Measurements from ENCODE around the gene CCR4.
A peak's percentile ranks its signal among the peaks of the same experiment; 100 is the strongest.
"Not testable (repeated sequence)": the region's sequence is repeated elsewhere in the genome, so short reads cannot be mapped to it uniquely, and the experiment has no call there.

Gene CCR4

GRCh38 chr3:32951410-32951811 is at the start of gene CCR4:
CCR4 (plus strand) TSS chr3:32951644; CDS start chr3:32953423, 1,779 bp downstream.
- peak; percentile 33 to 49 for DNase-seq (ENCODE audit: low read depth in 2 of 2)

GRCh38 chr3:32902887-32903371 is 48.5 kb upstream of the CCR4 start:
- peak; percentile 11 to 22 for DNase-seq (ENCODE audit: low read depth in 2 of 2)

DNA sequence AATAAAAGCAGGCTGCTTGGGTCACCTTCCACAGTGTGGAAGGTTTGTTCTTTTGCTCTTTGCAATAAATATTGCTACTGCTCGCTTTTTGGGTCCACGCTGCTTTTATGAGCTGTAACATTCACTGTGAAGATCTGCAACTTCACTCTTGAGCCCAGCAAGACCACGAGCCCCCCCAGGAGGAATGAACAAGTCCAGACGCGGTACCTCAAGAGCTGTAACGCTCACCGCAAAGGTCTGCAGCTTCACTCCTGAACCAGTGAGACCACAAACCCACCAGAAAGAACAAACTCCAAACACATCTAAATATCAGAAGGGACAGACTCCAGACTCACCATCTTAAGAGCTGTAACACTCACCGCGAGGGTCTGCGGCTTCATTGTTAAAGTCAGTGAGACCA is 47.5 kb upstream of the CCR4 start:
- no peak for DNase-seq (ENCODE audit: low read depth in 2 of 2)

DNA sequence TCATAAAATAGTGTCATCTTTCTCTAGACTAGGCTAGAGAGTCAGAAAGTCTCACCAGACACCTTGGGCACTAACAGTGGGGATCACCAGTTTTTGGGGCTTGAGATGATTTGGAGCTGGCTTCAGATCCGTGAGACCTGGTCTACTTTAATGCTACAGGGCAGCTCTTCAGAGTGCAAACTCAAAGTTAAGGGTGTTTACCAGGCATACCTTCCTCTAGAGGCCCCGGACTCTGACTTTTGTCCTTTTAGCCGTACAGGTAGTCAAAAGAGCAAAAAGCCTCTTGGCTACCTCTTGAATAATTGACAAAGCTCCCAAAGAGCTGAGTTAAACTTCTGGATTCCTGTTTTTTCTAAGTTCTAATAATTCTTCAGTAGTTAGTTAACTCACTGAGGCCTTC is 41.4 kb upstream of the CCR4 start:
- DNase-seq (ENCODE audit: low read depth in 2 of 2), result no peak

- no peak for DNase-seq (ENCODE audit: low read depth in 2 of 2)
These were observed 40.5 kb upstream of the CCR4 start for GRCh38 chr3:32910954-32911353.

- no peak for DNase-seq (ENCODE audit: low read depth in 2 of 2)
These were observed 39.4 kb upstream of the CCR4 start for GRCh38 chr3:32912046-32912445.

- no peak for DNase-seq (ENCODE audit: low read depth in 2 of 2)
These were observed 37.5 kb upstream of the CCR4 start for GRCh38 chr3:32913790-32914446.

GRCh38 chr3:32919920-32920319 is 31.5 kb upstream of the CCR4 start:
- no peak for DNase-seq (ENCODE audit: low read depth in 2 of 2)

DNA sequence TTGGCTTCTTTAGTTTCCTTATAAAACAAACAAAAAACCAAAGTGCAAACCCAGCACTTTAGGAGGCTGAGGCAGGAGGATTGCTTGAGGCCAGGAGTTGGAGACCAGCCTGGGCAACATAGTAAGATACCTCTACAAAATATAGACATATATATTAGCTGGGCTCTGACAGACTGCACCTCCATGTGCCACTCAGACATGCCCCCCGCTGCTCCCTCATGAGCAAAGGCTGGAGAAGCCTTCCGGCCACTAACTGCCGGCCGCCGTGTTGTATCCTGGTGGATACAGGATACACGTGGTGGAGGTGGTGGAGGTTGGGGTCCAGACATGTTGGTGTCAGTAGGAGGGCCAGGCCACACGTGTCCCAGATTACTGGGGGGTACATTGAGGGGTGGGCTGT is 29.4 kb upstream of the CCR4 start:
- DNase-seq (ENCODE audit: low read depth in 2 of 2), result no peak

DNA sequence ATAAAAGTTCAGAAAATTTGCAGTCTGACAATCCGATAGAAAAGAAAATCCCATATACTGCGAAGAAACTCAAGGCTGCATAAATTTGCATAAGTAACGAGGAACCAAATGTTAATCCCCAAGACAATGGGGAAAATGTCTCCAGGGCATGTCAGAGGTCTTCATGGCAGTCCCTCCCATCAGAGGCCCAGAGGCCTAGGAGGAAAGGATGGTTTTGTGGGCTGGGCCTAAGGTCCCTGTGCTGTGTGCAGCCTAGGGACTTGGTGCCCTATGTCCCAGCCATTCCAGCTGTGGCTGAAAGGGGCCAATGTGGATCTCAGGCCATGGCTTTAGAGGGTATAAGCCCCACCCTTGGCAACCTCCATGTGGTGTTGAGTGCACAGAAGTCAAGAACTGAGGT is 21.3 kb upstream of the CCR4 start:
- no peak for DNase-seq (ENCODE audit: low read depth in 2 of 2)

GRCh38 chr3:32931273-32931672 is 20.2 kb upstream of the CCR4 start:
- DNase-seq (ENCODE audit: low read depth in 2 of 2), result not testable (repeated sequence)

- DNase-seq (ENCODE audit: low read depth in 2 of 2), result no peak
These were observed 17.2 kb upstream of the CCR4 start for GRCh38 chr3:32934150-32934742.

GRCh38 chr3:32937331-32937730 is 14.1 kb upstream of the CCR4 start:
- DNase-seq (ENCODE audit: low read depth in 2 of 2), result no peak

DNA sequence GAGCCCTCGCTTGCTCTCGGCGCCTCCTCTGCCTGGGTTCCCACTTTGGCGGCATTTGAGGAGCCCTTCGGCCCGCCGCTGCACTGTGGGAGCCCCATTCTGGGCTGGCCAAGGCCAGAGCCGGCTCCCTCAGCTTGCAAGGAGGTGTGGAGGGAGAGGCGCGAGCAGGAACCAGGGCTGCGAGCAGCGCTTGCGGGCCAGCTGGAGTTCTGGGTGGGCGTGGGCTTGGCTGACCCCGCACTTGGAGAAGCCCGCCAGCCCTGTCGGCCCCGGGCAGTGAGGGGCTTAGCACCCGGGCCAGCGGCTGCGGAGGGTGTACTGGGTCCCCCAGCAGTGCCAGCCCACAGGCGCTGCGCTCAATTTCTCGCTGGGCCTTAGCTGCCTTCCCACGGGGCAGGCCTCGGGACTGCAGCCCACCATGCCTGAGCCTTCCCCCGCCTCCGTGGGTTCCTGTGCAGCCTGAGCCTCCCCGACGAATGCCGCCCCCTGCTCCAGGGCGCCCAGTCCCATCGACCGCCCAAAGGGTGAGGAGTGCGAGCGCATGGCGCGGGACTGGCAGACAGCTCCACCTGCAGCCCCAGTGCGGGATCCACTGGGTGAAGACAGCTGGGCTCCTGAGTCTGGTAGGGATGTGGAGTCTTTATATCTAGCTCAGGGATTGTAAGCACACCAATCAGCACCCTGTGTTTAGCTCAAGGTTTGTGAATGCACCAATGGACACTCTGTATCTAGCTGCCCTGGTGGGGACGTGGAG is 11.7 kb upstream of the CCR4 start:
- not testable (repeated sequence) for DNase-seq (ENCODE audit: low read depth in 2 of 2)

- DNase-seq (ENCODE audit: low read depth in 2 of 2), result no peak
These were observed 10.7 kb upstream of the CCR4 start for GRCh38 chr3:32940726-32941125.

- no peak for DNase-seq (ENCODE audit: low read depth in 2 of 2)
These were observed 6.3 kb upstream of the CCR4 start for GRCh38 chr3:32945136-32945535.

GRCh38 chr3:32945598-32945997 is 5.8 kb upstream of the CCR4 start:
- not testable (repeated sequence) for DNase-seq (ENCODE audit: low read depth in 2 of 2)

DNA sequence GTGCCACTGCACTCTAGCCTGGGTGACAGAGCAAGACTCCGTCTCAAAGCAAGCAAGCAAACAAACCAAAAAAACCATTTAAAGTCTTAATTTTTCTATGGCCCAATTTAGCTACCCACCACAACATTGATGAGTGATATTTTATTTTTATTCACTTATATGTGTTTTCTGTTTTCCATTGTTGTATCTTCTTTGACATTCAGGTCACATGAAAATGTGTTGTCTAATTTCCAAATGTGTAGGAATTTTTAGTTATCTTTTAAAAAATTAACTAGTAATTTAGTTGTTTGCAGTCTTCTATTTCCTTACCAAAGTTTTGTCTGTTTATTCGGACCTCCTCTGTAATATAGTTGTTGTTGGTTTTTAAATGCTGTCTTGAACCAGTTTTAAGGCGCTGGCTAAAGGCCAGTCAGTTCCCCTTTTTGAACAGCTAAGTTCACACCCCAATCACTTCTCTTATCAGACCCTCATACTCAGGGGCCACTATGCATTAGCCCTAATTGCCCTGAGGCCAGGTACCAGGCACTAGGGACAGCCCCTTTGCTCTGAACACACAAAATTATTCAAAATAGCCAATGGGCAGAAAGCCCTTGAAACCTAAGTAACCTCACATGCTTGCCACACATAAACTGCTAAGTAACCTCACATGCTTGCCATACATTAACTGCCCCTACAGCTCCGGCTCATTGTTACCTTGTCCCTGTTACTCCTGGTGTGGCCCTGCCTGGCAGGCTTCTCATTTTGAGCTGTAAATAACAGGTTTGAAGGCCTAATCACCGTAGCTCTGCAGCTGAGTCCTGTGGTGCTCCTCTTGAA is 4.3 kb upstream of the CCR4 start:
- DNase-seq (ENCODE audit: low read depth in 2 of 2), result no peak

DNA sequence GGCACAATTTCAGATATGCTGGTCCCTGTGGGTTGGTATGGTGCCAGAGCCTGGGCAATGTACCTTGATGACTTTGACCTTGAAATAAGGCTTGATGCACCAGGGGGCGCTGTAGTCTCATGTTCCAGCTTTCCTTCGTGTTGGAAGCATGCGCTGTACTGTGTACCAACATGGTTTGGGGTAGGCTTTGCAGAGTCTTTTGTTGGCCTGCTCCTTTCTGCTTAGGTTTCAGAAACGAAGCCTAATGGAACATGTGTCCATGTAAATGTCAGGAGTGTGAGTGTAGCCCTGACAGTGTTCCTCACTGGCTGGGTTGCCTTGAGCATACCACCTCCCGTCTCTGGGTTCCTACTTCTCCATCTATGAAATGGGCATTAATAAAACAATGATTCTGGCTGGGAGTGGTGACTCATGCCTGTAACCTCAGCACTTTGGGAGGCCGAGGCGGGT is 3.6 kb upstream of the CCR4 start:
- DNase-seq (ENCODE audit: low read depth in 2 of 2), result peak; percentile 97 to 98

DNA sequence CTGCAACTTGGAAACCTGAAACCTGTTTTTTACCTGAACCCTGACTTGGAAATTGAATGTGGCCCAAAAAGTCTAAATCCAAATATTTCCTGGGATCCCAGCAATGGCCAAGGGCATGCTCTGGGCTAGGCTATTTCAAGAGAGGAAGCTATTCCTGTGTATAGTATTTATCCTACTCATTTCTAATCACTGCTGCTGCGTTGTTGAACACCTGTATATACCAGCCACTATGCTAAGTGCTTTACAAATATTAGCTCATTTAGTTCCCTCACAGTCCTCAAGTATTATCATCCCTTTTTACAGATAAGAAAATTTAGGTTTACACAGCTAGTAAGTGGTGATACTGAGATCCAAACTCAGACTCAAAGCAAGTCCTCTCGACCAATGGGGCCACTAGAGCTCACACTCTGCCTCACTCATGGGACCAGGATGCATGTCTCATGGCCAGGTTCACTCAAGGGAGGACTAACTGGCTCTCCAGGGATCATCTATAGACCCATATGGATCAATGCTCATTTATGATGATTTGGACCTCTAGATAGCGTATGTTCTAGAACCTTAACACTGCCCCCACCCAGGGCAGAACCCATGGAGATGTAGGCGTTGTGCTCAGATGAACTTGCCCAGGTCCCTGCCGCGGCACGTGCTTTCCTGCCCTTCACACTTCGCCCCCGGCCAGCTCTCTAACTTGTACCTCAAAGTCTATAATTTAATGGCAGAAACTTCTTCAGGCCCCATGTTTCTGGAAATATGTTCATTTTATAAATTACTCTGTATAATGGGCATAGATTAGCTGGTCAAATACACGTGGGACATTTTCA is 2.6 kb upstream of the CCR4 start:
- DNase-seq (ENCODE audit: low read depth in 2 of 2), result no peak

GRCh38 chr3:32950516-32950915 is 928 bp upstream of the CCR4 start:
- DNase-seq (ENCODE audit: low read depth in 2 of 2), result no peak
